Measurements from ENCODE around the gene SLC25A23. TPM values are rescaled to one million over a fixed set of nuclear protein-coding genes. Genes with fewer than 3 reads are reported as not detected.

Gene SLC25A23
- total RNA-seq, 1 experiment from 2014 or later: 14.5 TPM

DNA sequence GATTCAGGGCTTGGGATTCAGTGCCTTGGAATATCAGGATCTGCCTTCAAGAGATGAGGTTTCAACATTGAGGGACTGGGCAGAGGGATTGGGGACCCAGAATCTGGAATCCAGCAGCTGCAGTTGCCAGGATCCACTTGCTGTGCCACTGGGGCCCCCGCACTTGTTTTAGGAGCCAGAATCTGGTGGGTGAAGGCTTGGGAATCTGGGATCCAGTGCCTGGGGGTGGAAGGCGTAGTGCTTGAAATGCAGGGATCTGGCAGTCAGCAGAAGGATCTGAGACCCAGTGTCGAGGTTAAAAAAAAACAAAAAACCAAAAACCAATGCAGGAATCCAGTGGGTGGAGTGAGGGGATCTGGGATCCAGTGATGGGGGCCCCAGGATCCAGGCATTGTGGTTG lies 18.7 kb downstream of the SLC25A23 start:
- H3K4me1 Mint-ChIP-seq (ENCODE audit: insufficient read depth, unreplicated experiment): no peaks in the 10 kb centered on the region
- peaks cover 5% of the 10 kb centered on the region for H3K36me3 Mint-ChIP-seq (ENCODE audit: insufficient read depth, unreplicated experiment)
- no TSS peak for BruUV-seq (replicated peaks)
- ChIA-PET CTCF (no interaction called here), POLR2A (no interaction called here)
- intact Hi-C loops (cut with micrococcal nuclease): no loop called here
- H3K27ac Mint-ChIP-seq (ENCODE audit: low read depth, unreplicated experiment): no peak overlapping the region
- DNase-seq (ENCODE audit: unreplicated experiment): no peak
- TF ChIP-seq, protein P1, sequence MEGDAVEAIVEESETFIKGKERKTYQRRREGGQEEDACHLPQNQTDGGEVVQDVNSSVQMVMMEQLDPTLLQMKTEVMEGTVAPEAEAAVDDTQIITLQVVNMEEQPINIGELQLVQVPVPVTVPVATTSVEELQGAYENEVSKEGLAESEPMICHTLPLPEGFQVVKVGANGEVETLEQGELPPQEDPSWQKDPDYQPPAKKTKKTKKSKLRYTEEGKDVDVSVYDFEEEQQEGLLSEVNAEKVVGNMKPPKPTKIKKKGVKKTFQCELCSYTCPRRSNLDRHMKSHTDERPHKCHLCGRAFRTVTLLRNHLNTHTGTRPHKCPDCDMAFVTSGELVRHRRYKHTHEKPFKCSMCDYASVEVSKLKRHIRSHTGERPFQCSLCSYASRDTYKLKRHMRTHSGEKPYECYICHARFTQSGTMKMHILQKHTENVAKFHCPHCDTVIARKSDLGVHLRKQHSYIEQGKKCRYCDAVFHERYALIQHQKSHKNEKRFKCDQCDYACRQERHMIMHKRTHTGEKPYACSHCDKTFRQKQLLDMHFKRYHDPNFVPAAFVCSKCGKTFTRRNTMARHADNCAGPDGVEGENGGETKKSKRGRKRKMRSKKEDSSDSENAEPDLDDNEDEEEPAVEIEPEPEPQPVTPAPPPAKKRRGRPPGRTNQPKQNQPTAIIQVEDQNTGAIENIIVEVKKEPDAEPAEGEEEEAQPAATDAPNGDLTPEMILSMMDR (IDR thresholded peaks at IDR 0.05; ENCODE audit: unreplicated experiment): no peak
- no peaks in the 10 kb centered on the region for H3K9me3 Mint-ChIP-seq (ENCODE audit: unreplicated experiment)
- no peaks in the 10 kb centered on the region for H3K27me3 Mint-ChIP-seq (ENCODE audit: insufficient read depth, unreplicated experiment)
- no peak overlapping the region for H3K4me3 Mint-ChIP-seq (ENCODE audit: unreplicated experiment)

DNA sequence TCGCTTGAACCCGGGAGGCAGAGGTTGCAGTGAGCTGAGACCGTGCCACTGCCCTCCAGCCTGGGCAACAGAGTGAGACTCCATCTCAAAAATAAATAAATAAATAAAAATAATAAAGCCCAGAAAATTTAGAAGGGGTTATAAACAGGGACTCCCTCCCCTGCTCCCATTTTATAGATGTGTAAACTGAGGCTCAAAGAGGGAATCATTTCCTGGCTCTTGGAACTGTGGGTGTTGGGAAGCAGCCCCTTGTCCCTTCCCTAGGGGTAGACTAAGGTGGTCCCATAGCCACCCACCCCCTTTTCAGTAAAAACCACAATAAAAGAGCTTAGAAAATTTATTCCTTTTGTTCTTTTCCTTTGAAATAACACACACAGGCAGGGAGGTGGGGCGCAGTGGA lies 19.8 kb downstream of the SLC25A23 start:
- no peaks in the 10 kb centered on the region for H3K27me3 Mint-ChIP-seq (ENCODE audit: insufficient read depth, unreplicated experiment)
- H3K4me3 Mint-ChIP-seq (ENCODE audit: unreplicated experiment): no peak overlapping the region
- H3K9me3 Mint-ChIP-seq (ENCODE audit: unreplicated experiment): no peaks in the 10 kb centered on the region
- POLR2A ChIA-PET: no interaction called here
- TF ChIP-seq, protein P1 (IDR thresholded peaks at IDR 0.05; ENCODE audit: unreplicated experiment): no peak
- CTCF ChIA-PET: interaction anchor here (0.6 kb wide), 1 partner anchor 258 kb away, joined by 3 read pairs; no protein-coding TSS in a partner anchor
- peaks cover 5% of the 10 kb centered on the region for H3K36me3 Mint-ChIP-seq (ENCODE audit: insufficient read depth, unreplicated experiment)
- no peak for DNase-seq (ENCODE audit: unreplicated experiment)
- no peak overlapping the region for H3K27ac Mint-ChIP-seq (ENCODE audit: low read depth, unreplicated experiment)
- intact Hi-C loops (cut with micrococcal nuclease): no loop called here
- BruUV-seq (replicated peaks): no TSS peak
- H3K4me1 Mint-ChIP-seq (ENCODE audit: insufficient read depth, unreplicated experiment): no peaks in the 10 kb centered on the region

DNA sequence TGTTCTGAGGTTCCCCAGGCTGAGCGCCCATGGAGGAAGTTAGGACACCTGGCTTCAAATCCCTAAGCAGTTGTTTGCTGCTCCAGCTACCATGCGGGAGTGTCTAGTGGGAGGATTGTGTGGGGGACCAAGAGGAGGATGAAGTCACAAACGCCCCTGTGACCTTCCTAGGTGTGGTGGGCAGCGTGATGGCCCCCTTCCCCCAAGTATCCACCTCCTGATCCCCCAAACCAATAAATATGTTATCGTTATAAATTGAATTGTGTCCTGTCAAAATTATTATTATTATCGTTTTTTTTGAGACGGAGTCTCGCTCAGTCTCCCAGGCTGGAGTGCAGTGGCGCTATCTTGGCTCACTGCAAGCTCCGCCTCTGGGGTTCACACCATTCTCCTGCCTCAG lies 25.9 kb downstream of the SLC25A23 start, which contains the start of gene SLC25A41:
Gene SLC25A41 (minus strand): TSS at position 101 of the 400 bp plus-strand sequence. CDS start 70 bp downstream, at position 31.
- Mint-ChIP-seq H3K9me3 (ENCODE audit: unreplicated experiment) (no peaks in the 10 kb centered on the region), H3K36me3 (ENCODE audit: insufficient read depth, unreplicated experiment) (no peaks in the 10 kb centered on the region), H3K27ac (ENCODE audit: low read depth, unreplicated experiment) (no peak within 1 kb of the TSS), H3K4me3 (ENCODE audit: unreplicated experiment) (no peak within 1 kb of the TSS), H3K27me3 (ENCODE audit: insufficient read depth, unreplicated experiment) (no peaks in the 10 kb centered on the region), H3K4me1 (ENCODE audit: insufficient read depth, unreplicated experiment) (no peaks in the 10 kb centered on the region)
- no peak for DNase-seq (ENCODE audit: unreplicated experiment)
- POLR2A ChIA-PET: interaction anchor here (1.7 kb wide), 1 partner anchor 9 kb away, joined by 8 read pairs; the partner anchor contains the start of gene KHSRP
- CTCF ChIA-PET: no interaction called here
- BruUV-seq (replicated peaks): no TSS peak
- intact Hi-C loops (cut with micrococcal nuclease): no loop called here
- TF ChIP-seq, protein P1 (IDR thresholded peaks at IDR 0.05; ENCODE audit: unreplicated experiment): no peak

DNA sequence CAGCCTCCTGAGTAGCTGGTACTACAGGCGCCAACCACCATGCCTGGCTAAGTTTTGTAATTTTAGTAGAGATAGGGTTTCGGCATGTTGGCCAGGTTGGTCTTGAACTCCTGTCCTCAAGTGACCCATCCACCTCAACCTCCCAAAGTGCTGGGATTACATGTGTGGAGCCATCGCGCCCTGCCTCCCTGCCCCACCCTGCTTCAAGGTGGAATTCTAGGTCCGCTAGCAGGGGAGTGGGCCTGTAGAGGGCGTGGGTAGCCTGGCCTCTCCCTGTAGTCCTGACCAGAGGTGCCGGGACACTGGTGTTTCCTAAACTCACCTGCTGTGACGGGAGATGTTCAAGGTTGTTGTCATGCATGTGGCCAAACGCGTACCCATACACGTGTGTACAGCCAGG lies 26.4 kb downstream of the SLC25A23 start:
- no peak overlapping the region for H3K27ac Mint-ChIP-seq (ENCODE audit: low read depth, unreplicated experiment)
- no peak overlapping the region for H3K4me3 Mint-ChIP-seq (ENCODE audit: unreplicated experiment)
- ChIA-PET CTCF (no interaction called here), POLR2A (no interaction called here)
- DNase-seq (ENCODE audit: unreplicated experiment): no peak
- no peaks in the 10 kb centered on the region for H3K4me1 Mint-ChIP-seq (ENCODE audit: insufficient read depth, unreplicated experiment)
- no peaks in the 10 kb centered on the region for H3K27me3 Mint-ChIP-seq (ENCODE audit: insufficient read depth, unreplicated experiment)
- intact Hi-C loops (cut with micrococcal nuclease): no loop called here
- BruUV-seq (replicated peaks): no TSS peak
- H3K9me3 Mint-ChIP-seq (ENCODE audit: unreplicated experiment): no peaks in the 10 kb centered on the region
- TF ChIP-seq, protein P1 (IDR thresholded peaks at IDR 0.05; ENCODE audit: unreplicated experiment): no peak
- H3K36me3 Mint-ChIP-seq (ENCODE audit: insufficient read depth, unreplicated experiment): no peaks in the 10 kb centered on the region

Data from MCF 10A (cell line).